ENCODE data around the gene SMIM13. TPM values are rescaled to one million over a fixed set of nuclear protein-coding genes. Genes with fewer than 3 reads are reported as not detected.

SMIM13 gene
- total RNA-seq, 1 donor from 2014 or later: 9.2 TPM

- no peak for DNase-seq (ENCODE audit: low spot score)
These were observed 28.2 kb downstream of the SMIM13 start for GRCh38 chr6:11121851-11122250.

- no peak for DNase-seq (ENCODE audit: low spot score)
These were observed 28.7 kb downstream of the SMIM13 start for GRCh38 chr6:11122380-11122779.

- no peak for DNase-seq (ENCODE audit: low spot score)
These were observed 30.3 kb downstream of the SMIM13 start for GRCh38 chr6:11123978-11124377.

- no peak for DNase-seq (ENCODE audit: low spot score)
These were observed 33.2 kb downstream of the SMIM13 start for GRCh38 chr6:11126876-11127275.

- DNase-seq (ENCODE audit: low spot score): no peak
These were observed 35.0 kb downstream of the SMIM13 start for GRCh38 chr6:11128608-11129007.

- DNase-seq (ENCODE audit: low spot score): no peak
These were observed 36.4 kb downstream of the SMIM13 start for GRCh38 chr6:11129908-11130565.

- DNase-seq (ENCODE audit: low spot score): no peak
These were observed 37.0 kb downstream of the SMIM13 start for GRCh38 chr6:11130605-11131004.

- no peak for DNase-seq (ENCODE audit: low spot score)
These were observed 38.7 kb downstream of the SMIM13 start for GRCh38 chr6:11132194-11132888.

GRCh38 chr6:11133281-11133680, 39.6 kb downstream of the SMIM13 start:
- DNase-seq (ENCODE audit: low spot score): no peak

- no peak for DNase-seq (ENCODE audit: low spot score)
These were observed 43.2 kb downstream of the SMIM13 start for GRCh38 chr6:11136809-11137208.

GRCh38 chr6:11139051-11139960, 45.7 kb downstream of the SMIM13 start:
- no peak for DNase-seq (ENCODE audit: low spot score)

- DNase-seq (ENCODE audit: low spot score): no peak
These were observed 46.4 kb downstream of the SMIM13 start for GRCh38 chr6:11140056-11140455.

GRCh38 chr6:11141295-11141694, 47.7 kb downstream of the SMIM13 start:
- DNase-seq (ENCODE audit: low spot score): no peak

- DNase-seq (ENCODE audit: low spot score): no peak
These were observed 48.8 kb downstream of the SMIM13 start for GRCh38 chr6:11142296-11143027.

- peak; percentile 56 for DNase-seq (ENCODE audit: low spot score)
These were observed 50.0 kb downstream of the SMIM13 start for GRCh38 chr6:11143394-11144371.

GRCh38 chr6:11144393-11144851, 50.8 kb downstream of the SMIM13 start:
- DNase-seq (ENCODE audit: low spot score): peak; percentile 81

- no peak for DNase-seq (ENCODE audit: low spot score)
These were observed 52.6 kb downstream of the SMIM13 start for GRCh38 chr6:11146117-11146826.

GRCh38 chr6:11149551-11149950, 55.9 kb downstream of the SMIM13 start:
- no peak for DNase-seq (ENCODE audit: low spot score)

GRCh38 chr6:11151488-11151887, 57.9 kb downstream of the SMIM13 start:
- no peak for DNase-seq (ENCODE audit: low spot score)

GRCh38 chr6:11152581-11152980, 58.9 kb downstream of the SMIM13 start:
- no peak for DNase-seq (ENCODE audit: low spot score)

Data from mucosa of gallbladder (tissue), 1 donor.